Activated CD4-positive, alpha-beta T cell treated with anti-CD3 and anti-CD28 coated beads, Interleukin-2, amount 50 U/mL, for 16 hours (primary cell): ENCODE measurements around the gene OXT.

Experiments used
- DNase-seq: peaks from one replicate; pipeline ENCODE4 v3.0.0-alpha.2; 2020

Gene OXT

GRCh38 chr20:3088031-3088430, 16.6 kb downstream of the OXT start:
- no peak for DNase-seq

- DNase-seq = no peak
These were observed 19.1 kb downstream of the OXT start for GRCh38 chr20:3090565-3090964.

GRCh38 chr20:3092611-3093379, 21.4 kb downstream of the OXT start:
- no peak for DNase-seq

- DNase-seq = no peak
These were observed 22.5 kb downstream of the OXT start for GRCh38 chr20:3093861-3094361.

GRCh38 chr20:3094848-3095629, 23.6 kb downstream of the OXT start:
- no peak for DNase-seq

GRCh38 chr20:3100480-3100879, 29.1 kb downstream of the OXT start:
- no peak for DNase-seq

- no peak for DNase-seq
These were observed 29.8 kb downstream of the OXT start for GRCh38 chr20:3101251-3101650.

- peak; percentile 86 for DNase-seq
These were observed 30.5 kb downstream of the OXT start for GRCh38 chr20:3101737-3102574.

GRCh38 chr20:3102575-3103368, 31.4 kb downstream of the OXT start:
- DNase-seq = no peak

GRCh38 chr20:3103369-3104032, 32.1 kb downstream of the OXT start:
- DNase-seq = no peak

GRCh38 chr20:3105256-3106137, 34.1 kb downstream of the OXT start:
- DNase-seq = no peak

- DNase-seq = no peak
These were observed 34.8 kb downstream of the OXT start for GRCh38 chr20:3106185-3106584.

GRCh38 chr20:3106658-3107463, 35.4 kb downstream of the OXT start:
- no peak for DNase-seq

GRCh38 chr20:3107464-3108025, 36.1 kb downstream of the OXT start:
- DNase-seq = no peak

GRCh38 chr20:3109350-3110302, 38.2 kb downstream of the OXT start:
- DNase-seq = no peak

- no peak for DNase-seq
These were observed 40.1 kb downstream of the OXT start for GRCh38 chr20:3111507-3111906.

GRCh38 chr20:3111995-3112394, 40.6 kb downstream of the OXT start:
- DNase-seq = no peak
